OCI-LY3 (cell line): ENCODE data around the gene PPHLN1.

Source experiments
- H2AFZ ChIP-seq: fragments of 200-600, 300-600 bp; shearing (Covaris generic); 2 replicates; pipeline ENCODE4 v1.6.0; 2014; ENCODE audit warnings: antibody characterized with exemption, low read depth, low read length
- H3K27ac ChIP-seq: fragments of 200-600, 300-600 bp; sonication (generic); 2 replicates; pipeline ENCODE4 v1.5.1; 2014; ENCODE audit warnings: mild to moderate bottlenecking, low read length, moderate library complexity, mixed read lengths
- H3K27me3 ChIP-seq: fragments of 200-600, 300-600 bp; sonication (generic); 2 replicates; pipeline ENCODE4 v1.6.1; 2014; ENCODE audit warnings: low read depth, low read length, mixed read lengths
- H3K36me3 ChIP-seq: fragments of 200-600, 300-600 bp; sonication (generic); replicated peaks from 2 replicates; pipeline ENCODE3; 2014; ENCODE audit warnings: low read depth, low read length, mixed read lengths
- H3K4me1 ChIP-seq: fragments of 300-600, 200-600 bp; sonication (generic); 2 replicates; pipeline ENCODE4 v1.6.1; 2014; ENCODE audit warnings: low read length, mixed read lengths
- H3K4me2 ChIP-seq: fragments of 200-600, 300-600 bp; sonication (generic); 2 replicates; pipeline ENCODE4 v1.6.1; 2014; ENCODE audit warnings: low read length, mixed read lengths
- H3K4me3 ChIP-seq: fragments of 300-600, 200-600 bp; sonication (generic); 2 replicates; pipeline ENCODE4 v1.5.1; 2014; ENCODE audit warnings: antibody characterized with exemption, mild to moderate bottlenecking, low read length, moderate library complexity
- H3K79me2 ChIP-seq: fragments of 300-600, 200-600 bp; shearing (Covaris generic); 2 replicates; pipeline ENCODE4 v1.6.1; 2014; ENCODE audit warnings: mild to moderate bottlenecking, low read length, mixed read lengths
- H3K9ac ChIP-seq: fragments of 300-600, 200-600 bp; shearing (Covaris generic); 2 replicates; pipeline ENCODE4 v1.6.0; 2014; ENCODE audit warnings: mild to moderate bottlenecking, low read length, moderate library complexity
- H3K9me3 ChIP-seq: fragments of 200-600, 300-600 bp; shearing (Covaris generic); 2 replicates; pipeline ENCODE4 v1.6.1; 2014; ENCODE audit warnings: low read length, mixed read lengths; ENCODE audit not compliant: insufficient read depth
- H4K20me1 ChIP-seq: fragments of 200-600, 300-600 bp; sonication (generic); 2 replicates; pipeline ENCODE4 v1.6.1; 2016; ENCODE audit warnings: low read length, mixed read lengths; ENCODE audit not compliant: insufficient read depth
- EZH2phosphoT487 ChIP-seq: fragments of 200-600 bp; shearing (Covaris generic); IDR thresholded peaks from 2 replicates; pipeline ENCODE4 v1.6.1; 2018; ENCODE audit warnings: antibody characterized with exemption, mixed run types, low read depth
- TF ChIP-seq, protein P1 (sequence below): fragments of 200-600, 300-600 bp; sonication (generic); IDR thresholded peaks from 2 replicates; pipeline ENCODE4 v1.5.1; 2014; ENCODE audit warnings: antibody characterized with exemption, low read length, low read depth

The PPHLN1 gene

DNA sequence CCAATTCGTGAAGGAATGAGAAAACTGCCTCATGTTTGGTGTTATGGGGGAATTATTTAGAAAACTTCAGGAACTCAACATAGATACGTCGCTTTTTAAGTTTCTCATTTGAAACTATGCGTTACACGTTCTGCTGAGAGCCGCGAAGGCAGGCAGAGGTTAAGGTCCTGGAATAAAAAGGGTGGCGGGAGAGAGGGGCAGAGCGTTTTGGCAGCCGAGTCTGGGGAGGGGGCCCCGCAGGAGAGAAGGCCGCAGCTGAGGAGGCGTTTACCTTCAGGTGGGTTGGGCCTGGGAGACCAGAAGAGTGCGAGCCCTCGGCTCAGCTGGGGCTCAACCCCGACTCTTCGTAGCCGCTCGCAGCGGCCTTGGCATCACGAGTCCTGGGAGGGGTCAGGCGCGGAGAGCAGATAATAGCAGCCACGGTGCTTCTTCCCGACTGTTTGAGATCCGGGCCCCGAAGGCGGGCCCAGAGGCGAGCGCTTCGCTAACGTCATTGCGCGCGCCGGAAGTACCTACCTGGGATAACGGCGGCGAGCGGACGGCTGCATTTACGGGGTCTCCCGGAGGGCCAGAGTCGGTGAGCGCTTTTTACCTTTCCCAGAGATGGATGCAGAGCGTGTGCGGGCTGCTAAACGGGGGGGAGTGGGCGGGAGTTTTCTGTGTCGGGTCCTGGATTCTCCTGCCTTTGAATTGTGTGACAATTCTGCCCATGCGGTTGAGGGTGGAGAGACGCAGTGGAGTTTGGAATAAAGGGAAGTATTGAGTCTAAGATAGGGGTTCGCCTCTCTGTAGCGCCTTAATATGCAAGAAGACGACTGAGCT, at the start of gene PPHLN1, which contains the start of gene ZCRB1:
TSS of gene PPHLN1 (plus strand) at position 515 of the 822 bp plus-strand sequence. CDS start 9,736 bp downstream, outside the sequence.
TSS of gene ZCRB1 (minus strand) at position 442 of the 822 bp plus-strand sequence. CDS start 1,992 bp downstream, outside the sequence.
- Histone ChIP-seq H2AFZ (peak within 1 kb of the TSS; percentile 87), H3K36me3 (peaks cover 14% of the 10 kb centered on the region), H4K20me1 (peaks cover 30% of the 10 kb centered on the region), H3K27ac (peak within 1 kb of the TSS; percentile 79), H3K79me2 (peaks cover 63% of the 10 kb centered on the region), H3K4me1 (peaks cover 20% of the 10 kb centered on the region), H3K27me3 (no peaks in the 10 kb centered on the region), H3K4me2 (peak within 1 kb of the TSS; percentile 84), H3K9me3 (no peaks in the 10 kb centered on the region), H3K4me3 (peak within 1 kb of the TSS; percentile 97), H3K9ac (peak within 1 kb of the TSS; percentile 97)
- no peak for TF ChIP-seq EZH2phosphoT487
- TF ChIP-seq, protein P1, sequence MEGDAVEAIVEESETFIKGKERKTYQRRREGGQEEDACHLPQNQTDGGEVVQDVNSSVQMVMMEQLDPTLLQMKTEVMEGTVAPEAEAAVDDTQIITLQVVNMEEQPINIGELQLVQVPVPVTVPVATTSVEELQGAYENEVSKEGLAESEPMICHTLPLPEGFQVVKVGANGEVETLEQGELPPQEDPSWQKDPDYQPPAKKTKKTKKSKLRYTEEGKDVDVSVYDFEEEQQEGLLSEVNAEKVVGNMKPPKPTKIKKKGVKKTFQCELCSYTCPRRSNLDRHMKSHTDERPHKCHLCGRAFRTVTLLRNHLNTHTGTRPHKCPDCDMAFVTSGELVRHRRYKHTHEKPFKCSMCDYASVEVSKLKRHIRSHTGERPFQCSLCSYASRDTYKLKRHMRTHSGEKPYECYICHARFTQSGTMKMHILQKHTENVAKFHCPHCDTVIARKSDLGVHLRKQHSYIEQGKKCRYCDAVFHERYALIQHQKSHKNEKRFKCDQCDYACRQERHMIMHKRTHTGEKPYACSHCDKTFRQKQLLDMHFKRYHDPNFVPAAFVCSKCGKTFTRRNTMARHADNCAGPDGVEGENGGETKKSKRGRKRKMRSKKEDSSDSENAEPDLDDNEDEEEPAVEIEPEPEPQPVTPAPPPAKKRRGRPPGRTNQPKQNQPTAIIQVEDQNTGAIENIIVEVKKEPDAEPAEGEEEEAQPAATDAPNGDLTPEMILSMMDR, result no peak

DNA sequence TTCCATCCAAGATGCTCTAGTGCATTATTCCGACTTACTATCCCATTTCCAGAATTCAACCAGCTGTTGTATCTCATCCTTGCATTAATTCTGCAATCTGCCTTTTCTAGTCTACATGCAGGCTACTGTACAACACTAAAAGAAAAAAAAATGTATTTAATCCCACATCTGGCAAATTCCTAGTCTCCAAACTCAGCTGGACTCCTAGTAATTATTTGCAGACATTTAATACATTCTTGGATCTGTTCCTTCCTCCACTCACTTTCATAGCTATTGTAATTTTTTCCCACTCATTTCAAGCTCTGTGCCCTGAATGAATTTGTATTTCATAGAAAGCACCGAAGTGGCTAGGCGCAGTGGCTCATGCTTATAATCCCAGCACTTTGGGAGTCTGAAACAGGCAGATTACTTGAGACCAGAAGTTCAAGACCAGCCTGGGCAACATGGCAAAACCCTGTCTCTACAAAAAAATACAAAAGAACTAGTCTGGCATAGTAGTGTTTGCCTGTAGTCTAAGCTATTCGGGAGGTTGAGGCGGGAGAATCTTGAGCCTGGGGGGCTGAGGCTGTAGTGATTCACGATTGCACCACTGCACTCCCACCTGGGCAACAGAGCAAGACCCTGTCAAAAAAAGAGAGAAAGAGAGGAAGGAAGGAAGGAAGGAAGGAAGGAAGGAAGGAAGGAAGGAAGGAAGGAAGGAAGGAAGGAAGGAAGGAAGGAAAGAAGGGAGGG, 48.4 kb upstream of the PPHLN1 start:
- no peak for TF ChIP-seq EZH2phosphoT487
- TF ChIP-seq, protein P1, result no peak
- Histone ChIP-seq H3K79me2 (no peaks in the 10 kb centered on the region), H4K20me1 (no peaks in the 10 kb centered on the region), H3K36me3 (no peaks in the 10 kb centered on the region), H3K9me3 (no peaks in the 10 kb centered on the region), H3K4me3 (no peak overlapping the region), H3K27ac (no peak overlapping the region), H3K9ac (no peak overlapping the region), H3K4me2 (no peak overlapping the region), H3K4me1 (no peaks in the 10 kb centered on the region), H3K27me3 (peaks cover 6% of the 10 kb centered on the region; the same call in 1 of the 2 replicates), H2AFZ (no peak overlapping the region)

DNA sequence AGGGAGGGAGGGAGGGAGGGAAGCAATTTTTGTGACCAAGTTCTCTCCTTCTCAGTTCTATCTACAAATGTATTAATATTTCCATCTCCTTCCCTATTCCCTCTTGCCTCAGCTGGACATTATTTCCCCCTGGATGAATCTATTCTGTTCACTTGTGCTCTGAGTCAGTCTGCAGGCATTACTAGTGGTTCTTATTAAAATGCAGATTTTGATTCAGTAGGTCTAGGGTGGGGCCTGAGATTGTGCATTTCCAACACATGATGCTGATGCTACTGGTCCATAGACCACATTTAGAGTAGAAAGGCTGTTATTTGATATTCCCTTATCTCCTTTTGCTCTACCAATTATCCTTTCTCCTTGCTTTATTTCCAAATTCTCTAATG, 47.8 kb upstream of the PPHLN1 start:
- Histone ChIP-seq H3K27ac (no peak overlapping the region), H3K27me3 (peaks cover 6% of the 10 kb centered on the region; the same call in 1 of the 2 replicates), H3K9ac (no peak overlapping the region)

More for the DNA sequence above, 47.8 kb upstream of the PPHLN1 start:
- Histone ChIP-seq H4K20me1 (no peaks in the 10 kb centered on the region), H3K79me2 (no peaks in the 10 kb centered on the region), H3K4me1 (no peaks in the 10 kb centered on the region), H3K4me2 (no peak overlapping the region), H2AFZ (no peak overlapping the region), H3K36me3 (no peaks in the 10 kb centered on the region), H3K9me3 (no peaks in the 10 kb centered on the region), H3K4me3 (no peak overlapping the region)
- no peak for TF ChIP-seq EZH2phosphoT487
- TF ChIP-seq, protein P1, result no peak
